H9 (cell line): Measurements from ENCODE around the gene NRN1L. TPM values are rescaled to one million over a fixed set of nuclear protein-coding genes. Genes with fewer than 3 reads are reported as not detected.
A peak's percentile ranks its signal among the peaks of the same experiment; 100 is the strongest.

Source experiments
- DNase-seq: peaks from one replicate; pipeline ENCODE4 v3.0.0-alpha.2; 2017
- H2AFZ ChIP-seq: one replicate; pipeline ENCODE4 v1.6.1; 2013; ENCODE audit warnings: mild to moderate bottlenecking, low read length, control low read depth, moderate library complexity
- H2AK5ac ChIP-seq: 2 replicates; pipeline ENCODE4 v1.6.1; 2013; ENCODE audit warnings: low read length, control low read depth, mixed read lengths; ENCODE audit not compliant: insufficient read length
- H2BK120ac ChIP-seq: one replicate; pipeline ENCODE4 v1.6.1; 2013; ENCODE audit warnings: low read depth, mild to moderate bottlenecking, low read length, control low read depth, inconsistent platforms; ENCODE audit not compliant: poor library complexity, severe bottlenecking
- H2BK12ac ChIP-seq: 2 replicates; pipeline ENCODE4 v1.6.1; 2013; ENCODE audit warnings: low read length, control low read depth, mixed read lengths, low read depth; ENCODE audit not compliant: insufficient read length
- H2BK15ac ChIP-seq: 2 replicates; pipeline ENCODE4 v1.6.1; 2013; ENCODE audit warnings: low read depth, low read length, control low read depth
- H2BK20ac ChIP-seq: one replicate; pipeline ENCODE4 v1.6.1; 2013; ENCODE audit warnings: low read depth, mild to moderate bottlenecking, low read length, control low read depth, inconsistent platforms; ENCODE audit not compliant: poor library complexity, severe bottlenecking
- H2BK5ac ChIP-seq: 2 replicates; pipeline ENCODE4 v1.6.1; 2013; ENCODE audit warnings: low read length, control low read depth, mixed read lengths; ENCODE audit not compliant: insufficient read length
- H3K14ac ChIP-seq: 2 replicates; pipeline ENCODE4 v1.6.1; 2013; ENCODE audit warnings: low read length, control low read depth; ENCODE audit not compliant: insufficient read depth
- H3K18ac ChIP-seq: 2 replicates; pipeline ENCODE4 v1.6.1; 2013; ENCODE audit warnings: low read depth, mild to moderate bottlenecking, mixed read lengths, low read length, control low read depth; ENCODE audit not compliant: insufficient read length
- H3K23ac ChIP-seq: 2 replicates; pipeline ENCODE4 v1.6.1; 2013; ENCODE audit warnings: low read length, control low read depth, mixed read lengths, low read depth; ENCODE audit not compliant: insufficient read length
- H3K23me2 ChIP-seq: 2 replicates; pipeline ENCODE4 v1.6.1; 2013; ENCODE audit warnings: low read depth, mild to moderate bottlenecking, mixed read lengths, low read length, control low read depth; ENCODE audit not compliant: insufficient read length, poor library complexity, severe bottlenecking
- H3K27ac ChIP-seq: 2 replicates; pipeline ENCODE4 v1.5.1; 2013; ENCODE audit warnings: low read length, control low read depth, mixed read lengths, low read depth; ENCODE audit not compliant: insufficient read length
- H3K27me3 ChIP-seq: 2 replicates; pipeline ENCODE4 v1.6.1; 2013; ENCODE audit warnings: low read length, control low read depth, inconsistent platforms; ENCODE audit not compliant: insufficient read depth
- H3K4ac ChIP-seq: 2 replicates; pipeline ENCODE4 v1.6.1; 2013; ENCODE audit warnings: low read depth, mild to moderate bottlenecking, control low read depth, inconsistent platforms, low read length, moderate library complexity
- H3K4me1 ChIP-seq: 2 replicates; pipeline ENCODE4 v1.6.1; 2013; ENCODE audit warnings: low read length, control low read depth, inconsistent platforms; ENCODE audit not compliant: insufficient read depth
- H3K4me2 ChIP-seq: 2 replicates; pipeline ENCODE4 v1.6.1; 2013; ENCODE audit warnings: low read length, control low read depth, mixed read lengths; ENCODE audit not compliant: insufficient read length, insufficient read depth
- H3K56ac ChIP-seq: 2 replicates; pipeline ENCODE4 v1.6.1; 2013; ENCODE audit warnings: low read depth, mild to moderate bottlenecking, mixed read lengths, low read length, control low read depth; ENCODE audit not compliant: insufficient read length
- H3K79me1 ChIP-seq: 2 replicates; pipeline ENCODE4 v1.6.1; 2013; ENCODE audit warnings: low read depth, mild to moderate bottlenecking, moderate library complexity, low read length, control low read depth, inconsistent platforms; ENCODE audit not compliant: insufficient read depth, poor library complexity, severe bottlenecking
- H3K79me2 ChIP-seq: 2 replicates; pipeline ENCODE4 v1.6.1; 2013; ENCODE audit warnings: low read length, control low read depth, inconsistent platforms; ENCODE audit not compliant: insufficient read depth
- H3K9ac ChIP-seq: 2 replicates; pipeline ENCODE4 v1.6.1; 2013; ENCODE audit warnings: low read length, control low read depth, mixed read lengths; ENCODE audit not compliant: insufficient read length; ENCODE audit errors: extremely low read depth
- H3K9me3 ChIP-seq: one replicate; pipeline ENCODE4 v1.6.1; 2013; ENCODE audit warnings: low read depth, low read length, inconsistent platforms; ENCODE audit not compliant: control insufficient read depth
- H3T11ph ChIP-seq: one replicate; pipeline ENCODE4 v1.6.1; 2013; ENCODE audit warnings: mild to moderate bottlenecking, low read length, control low read depth, inconsistent platforms
- H4K20me1 ChIP-seq: one replicate; pipeline ENCODE4 v1.6.1; 2013; ENCODE audit not compliant: control insufficient read depth, insufficient read length, insufficient read depth
- H4K5ac ChIP-seq: 2 replicates; pipeline ENCODE4 v1.6.1; 2013; ENCODE audit warnings: low read depth, mild to moderate bottlenecking, mixed read lengths, low read length, control low read depth; ENCODE audit not compliant: insufficient read length
- H4K8ac ChIP-seq: replicated peaks from 2 replicates; pipeline ENCODE4 v1.6.1; 2013; ENCODE audit warnings: low read length, control low read depth, mixed read lengths, low read depth; ENCODE audit not compliant: insufficient read length
- H4K91ac ChIP-seq: 2 replicates; pipeline ENCODE4 v1.6.1; 2013; ENCODE audit warnings: low read depth, mild to moderate bottlenecking, moderate library complexity, mixed read lengths, low read length, control low read depth; ENCODE audit not compliant: insufficient read length
- H3K27ac Mint-ChIP-seq, 3 experiments: 2 replicates in 2 of 3; 3 replicates in 1 of 3; pipeline ENCODE4 v1.8.0; 2020 to 2021; ENCODE audit warnings: mixed read lengths in 3 of 3, mild to moderate bottlenecking in 1 of 3, moderate library complexity in 1 of 3
- H3K27me3 Mint-ChIP-seq: 2 replicates; pipeline ENCODE4 v1.8.0; 2021; ENCODE audit warnings: low read depth, mild to moderate bottlenecking, moderate library complexity, mixed read lengths
- H3K36me3 Mint-ChIP-seq, 3 experiments: 2 replicates in 2 of 3; 3 replicates in 1 of 3; pipeline ENCODE4 v1.8.0; 2020 to 2021; ENCODE audit warnings: low read depth in 3 of 3, mixed read lengths in 3 of 3; ENCODE audit not compliant: insufficient read depth in 1 of 3
- H3K4me1 Mint-ChIP-seq, 2 experiments: 2 replicates each; pipeline ENCODE4 v1.8.0; 2020; ENCODE audit warnings: mixed read lengths in 2 of 2
- H3K4me3 Mint-ChIP-seq, 2 experiments: 2 replicates in 1 of 2; 3 replicates in 1 of 2; pipeline ENCODE4 v1.8.0; 2020 to 2021; ENCODE audit warnings: mild to moderate bottlenecking in 2 of 2, mixed read lengths in 2 of 2, moderate library complexity in 1 of 2
- H3K9me3 Mint-ChIP-seq, 2 experiments: 2 replicates in 1 of 2; 3 replicates in 1 of 2; pipeline ENCODE4 v1.8.0; 2020; ENCODE audit warnings: mild to moderate bottlenecking in 2 of 2, mixed read lengths in 2 of 2, moderate library complexity in 1 of 2
- WGBS: extraction: QIAGEN DNeasy Blood & Tissue Kit; methylation state at CpG from one replicate; pipeline ENCODE4 v1.1.7; 2013; ENCODE audit warnings: missing lambda C conversion rate, low lambda C conversion rate, mixed read lengths; ENCODE audit not compliant: insufficient read length; ENCODE audit errors: extremely low coverage; 5-methylcytosine and 5-hydroxymethylcytosine counted together
- total RNA-seq: library from RNA; stranded (reverse); gene quantifications from 2 replicates; pipeline ENCODE4 v1.2.1, GENCODE V29; 2021
- TF ChIP-seq, protein P1 (sequence below): fragments of 200-600 bp; sonication (generic); conservative IDR thresholded peaks from 3 replicates; pipeline ENCODE4 v1.8.0; 2021; ENCODE audit warnings: antibody characterized with exemption, mild to moderate bottlenecking

The NRN1L gene
- total RNA-seq, 1 experiment from 2014 or later, result 2.0 TPM

DNA sequence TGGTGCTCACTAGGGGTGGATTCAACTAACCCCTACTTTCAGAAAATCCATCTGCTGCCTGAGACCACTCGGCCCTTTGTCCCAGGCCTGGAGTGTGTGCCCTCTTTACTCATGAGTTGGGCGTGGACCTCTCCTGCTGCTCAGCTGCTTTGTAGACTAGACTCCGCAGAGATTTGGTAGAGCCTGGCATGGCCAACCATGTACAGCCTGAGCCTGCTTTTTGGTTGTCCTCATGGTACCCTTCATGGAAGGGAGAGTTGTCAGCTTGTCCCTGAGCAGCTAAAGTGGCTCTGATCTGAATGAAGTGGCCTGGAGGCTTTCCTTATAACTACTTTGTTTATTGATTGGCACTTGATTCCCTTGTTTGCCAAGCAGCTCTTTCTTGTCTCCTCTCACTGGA, 10.3 kb upstream of the NRN1L start:
- Histone ChIP-seq H4K91ac (no peak overlapping the region), H3K27ac (no peak overlapping the region), H3K14ac (no peak overlapping the region), H2AK5ac (no peak overlapping the region), H3K4ac (no peak overlapping the region), H2BK5ac (no peak overlapping the region), H4K5ac (no peak overlapping the region), H3K23me2 (peaks cover 13% of the 10 kb centered on the region), H3K9ac (no peak overlapping the region), H2BK12ac (no peak overlapping the region), H3T11ph (no peak overlapping the region), H2AFZ (no peak overlapping the region), H3K79me2 (peaks cover 2% of the 10 kb centered on the region; the same call in 1 of the 2 replicates), H3K9me3 (no peaks in the 10 kb centered on the region), H3K23ac (no peak overlapping the region), H2BK120ac (no peak overlapping the region), H2BK15ac (no peak overlapping the region), H3K79me1 (no peaks in the 10 kb centered on the region), H4K20me1 (no peaks in the 10 kb centered on the region), H4K8ac (no peak overlapping the region), H3K4me1 (no peaks in the 10 kb centered on the region; the same call in 1 of the 2 replicates), H3K4me2 (no peak overlapping the region), H3K27me3 (no peaks in the 10 kb centered on the region), H2BK20ac (no peak overlapping the region), H3K18ac (no peak overlapping the region), H3K56ac (no peak overlapping the region)
- no peak for DNase-seq
- H3K27me3 Mint-ChIP-seq, result no peaks in the 10 kb centered on the region
- H3K27ac Mint-ChIP-seq, result peak overlapping the region in 1 of 3 experiments; percentile 84; a peak in 2 of 7 replicates
- H3K9me3 Mint-ChIP-seq, result no peaks in the 10 kb centered on the region
- H3K4me3 Mint-ChIP-seq, result peak overlapping the region; percentile 91 to 96
- TF ChIP-seq, protein P1, sequence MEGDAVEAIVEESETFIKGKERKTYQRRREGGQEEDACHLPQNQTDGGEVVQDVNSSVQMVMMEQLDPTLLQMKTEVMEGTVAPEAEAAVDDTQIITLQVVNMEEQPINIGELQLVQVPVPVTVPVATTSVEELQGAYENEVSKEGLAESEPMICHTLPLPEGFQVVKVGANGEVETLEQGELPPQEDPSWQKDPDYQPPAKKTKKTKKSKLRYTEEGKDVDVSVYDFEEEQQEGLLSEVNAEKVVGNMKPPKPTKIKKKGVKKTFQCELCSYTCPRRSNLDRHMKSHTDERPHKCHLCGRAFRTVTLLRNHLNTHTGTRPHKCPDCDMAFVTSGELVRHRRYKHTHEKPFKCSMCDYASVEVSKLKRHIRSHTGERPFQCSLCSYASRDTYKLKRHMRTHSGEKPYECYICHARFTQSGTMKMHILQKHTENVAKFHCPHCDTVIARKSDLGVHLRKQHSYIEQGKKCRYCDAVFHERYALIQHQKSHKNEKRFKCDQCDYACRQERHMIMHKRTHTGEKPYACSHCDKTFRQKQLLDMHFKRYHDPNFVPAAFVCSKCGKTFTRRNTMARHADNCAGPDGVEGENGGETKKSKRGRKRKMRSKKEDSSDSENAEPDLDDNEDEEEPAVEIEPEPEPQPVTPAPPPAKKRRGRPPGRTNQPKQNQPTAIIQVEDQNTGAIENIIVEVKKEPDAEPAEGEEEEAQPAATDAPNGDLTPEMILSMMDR, result no peak
- H3K36me3 Mint-ChIP-seq, result peaks cover 18 to 65% (median 47%) of the 10 kb centered on the region in 3 experiments; a peak in 6 of 7 replicates
- no CpG with 5 or more reads among the region's 3 CpGs for WGBS
- peaks cover 11 to 13% of the 10 kb centered on the region in 2 experiments for H3K4me1 Mint-ChIP-seq
